Activated CD4-positive, alpha-beta T cell treated with anti-CD3 and anti-CD28 coated beads, Interleukin-2, amount 10 ng/mL, durations not matched to agents 24 days and 14 days (primary cell): Measurements from ENCODE around the gene NBPF6. TPM values are rescaled to one million over a fixed set of nuclear protein-coding genes. Genes with fewer than 3 reads are reported as not detected.
"Not testable (repeated sequence)": the region's sequence is repeated elsewhere in the genome, so short reads cannot be mapped to it uniquely, and the experiment has no call there.

Source experiments
- DNase-seq: peaks from one replicate; pipeline ENCODE4 v3.0.0; 2022
- H3K27ac Mint-ChIP-seq: one replicate; pipeline ENCODE4 v1.8.0; 2022; ENCODE audit warnings: mild to moderate bottlenecking, mixed read lengths
- H3K27me3 Mint-ChIP-seq: one replicate; pipeline ENCODE4 v1.8.0; 2022; ENCODE audit warnings: mixed read lengths
- H3K36me3 Mint-ChIP-seq: one replicate; pipeline ENCODE4 v1.8.0; 2022; ENCODE audit warnings: low read depth, mild to moderate bottlenecking, mixed read lengths
- H3K4me1 Mint-ChIP-seq: one replicate; pipeline ENCODE4 v1.8.0; 2021; ENCODE audit warnings: mixed read lengths
- H3K4me3 Mint-ChIP-seq: one replicate; pipeline ENCODE4 v1.8.0; 2022; ENCODE audit warnings: mild to moderate bottlenecking, moderate library complexity, mixed read lengths
- H3K9me3 Mint-ChIP-seq: one replicate; pipeline ENCODE4 v1.8.0; 2021; ENCODE audit warnings: mixed read lengths
- intact Hi-C: fragments of 100-400 bp; cut with micrococcal nuclease; formaldehyde crosslinking; loops from one replicate; pipeline ENCODE4 v1.15.1; 2023
- total RNA-seq: library from RNA; stranded (reverse); gene quantifications from 2 replicates; pipeline ENCODE4 v1.2.3, GENCODE V29; 2022

The NBPF6 gene
- total RNA-seq, 1 donor from 2014 or later, result 0.40 TPM

DNA sequence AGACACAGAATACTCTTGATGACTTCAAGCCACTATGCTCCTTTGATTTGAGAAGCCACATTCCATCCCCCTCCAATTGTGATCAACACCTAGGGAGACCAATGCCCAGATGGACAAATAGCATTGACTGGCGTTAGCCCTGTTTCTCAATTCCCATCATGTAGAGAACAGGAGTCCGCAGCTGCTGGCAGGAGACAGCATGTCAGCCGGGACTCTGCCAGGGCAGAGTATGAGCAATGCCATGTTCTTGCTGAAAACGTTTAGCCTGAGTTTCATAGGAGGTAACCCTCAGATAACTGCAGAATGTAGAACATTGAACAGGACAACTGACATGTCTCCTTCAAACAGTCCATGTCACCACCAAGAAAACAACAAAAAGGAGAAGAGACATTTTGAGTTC lies 20.6 kb downstream of the NBPF6 start:
- H3K4me3 Mint-ChIP-seq, H3K27ac Mint-ChIP-seq, H3K4me1 Mint-ChIP-seq, H3K36me3 Mint-ChIP-seq, intact Hi-C loops, DNase-seq, H3K9me3 Mint-ChIP-seq: not testable (repeated sequence)
- peaks cover 25% of the 10 kb centered on the region for H3K27me3 Mint-ChIP-seq

GRCh38 chr1:108474516-108474915 lies 24.4 kb downstream of the NBPF6 start:
- intact Hi-C loops, result not testable (repeated sequence)

DNA sequence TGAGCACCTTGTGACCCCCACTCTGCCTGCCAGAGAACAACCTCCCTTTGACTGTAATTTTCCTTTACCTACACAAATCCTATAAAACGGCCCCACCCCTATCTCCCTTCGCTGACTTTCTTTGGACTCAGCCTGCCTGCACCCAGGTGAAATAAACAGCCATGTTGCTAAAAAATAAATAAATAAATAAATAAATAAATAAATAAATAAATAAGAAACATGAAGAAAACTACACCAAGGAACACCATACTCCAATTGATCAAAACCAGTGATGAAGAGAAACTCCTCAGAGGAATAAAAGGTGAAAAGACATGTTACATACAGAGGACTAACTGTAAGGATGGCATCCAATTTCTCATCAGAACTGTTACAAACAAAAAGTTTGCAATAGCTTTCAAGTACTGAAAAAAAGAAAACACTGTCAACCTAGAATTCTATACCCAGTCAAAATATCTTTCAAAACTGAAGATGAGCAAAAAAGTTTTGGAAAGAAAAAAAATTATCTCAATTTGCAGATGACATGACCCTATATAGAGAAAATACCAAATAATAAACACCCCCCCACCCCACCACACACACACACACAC lies 28.4 kb downstream of the NBPF6 start:
- Mint-ChIP-seq H3K27ac (no peak overlapping the region), H3K36me3 (no peaks in the 10 kb centered on the region), H3K4me1 (no peaks in the 10 kb centered on the region), H3K27me3 (peaks cover 15% of the 10 kb centered on the region), H3K4me3 (no peak overlapping the region), H3K9me3 (peaks cover 8% of the 10 kb centered on the region)
- intact Hi-C loops, result no loop called here
- no peak for DNase-seq

More at GRCh38 chr1:108474516-108474915, 24.4 kb downstream of the NBPF6 start:
- not testable (repeated sequence) for H3K4me3 Mint-ChIP-seq, DNase-seq, H3K4me1 Mint-ChIP-seq, H3K9me3 Mint-ChIP-seq, H3K36me3 Mint-ChIP-seq, H3K27ac Mint-ChIP-seq
- peaks cover 25% of the 10 kb centered on the region for H3K27me3 Mint-ChIP-seq

- Mint-ChIP-seq H3K27me3 (peaks cover 4% of the 10 kb centered on the region), H3K9me3 (peaks cover 3% of the 10 kb centered on the region), H3K27ac (no peak overlapping the region), H3K36me3 (no peaks in the 10 kb centered on the region), H3K4me1 (no peaks in the 10 kb centered on the region), H3K4me3 (no peak overlapping the region)
- no peak for DNase-seq
- intact Hi-C loops, result no loop called here
These were observed 32.6 kb downstream of the NBPF6 start for GRCh38 chr1:108482708-108483107.

DNA sequence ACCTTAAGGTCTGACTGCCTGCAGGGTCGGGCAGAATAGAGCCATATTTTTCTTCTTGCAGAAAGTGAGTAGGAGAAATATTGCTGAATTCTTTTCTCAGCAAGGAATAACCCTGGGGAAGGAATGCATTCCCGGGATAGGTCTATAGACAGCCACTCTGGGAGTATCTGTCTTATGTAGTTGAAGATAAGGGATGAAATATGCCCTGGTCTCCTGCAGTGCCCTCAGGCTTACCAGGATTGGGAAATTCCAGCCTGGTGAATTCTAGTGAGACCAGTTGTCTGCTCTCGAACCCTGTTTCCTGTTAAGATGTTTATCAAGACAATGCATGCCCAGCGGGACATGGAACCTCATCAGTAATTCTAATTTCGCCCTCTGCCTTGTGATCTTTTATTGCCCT lies 35.8 kb downstream of the NBPF6 start:
- intact Hi-C loops, H3K9me3 Mint-ChIP-seq, H3K27me3 Mint-ChIP-seq, H3K27ac Mint-ChIP-seq, H3K36me3 Mint-ChIP-seq, H3K4me3 Mint-ChIP-seq, DNase-seq, H3K4me1 Mint-ChIP-seq: not testable (repeated sequence)

GRCh38 chr1:108486707-108487106 lies 36.6 kb downstream of the NBPF6 start:
- H3K27me3 Mint-ChIP-seq, H3K4me3 Mint-ChIP-seq, intact Hi-C loops, DNase-seq, H3K36me3 Mint-ChIP-seq, H3K4me1 Mint-ChIP-seq, H3K9me3 Mint-ChIP-seq, H3K27ac Mint-ChIP-seq: not testable (repeated sequence)

- H3K36me3 Mint-ChIP-seq, H3K4me3 Mint-ChIP-seq, H3K27ac Mint-ChIP-seq, H3K4me1 Mint-ChIP-seq, DNase-seq, intact Hi-C loops, H3K9me3 Mint-ChIP-seq: not testable (repeated sequence)
- peaks cover 31% of the 10 kb centered on the region for H3K27me3 Mint-ChIP-seq
These were observed 44.9 kb downstream of the NBPF6 start for GRCh38 chr1:108495008-108495407.

DNA sequence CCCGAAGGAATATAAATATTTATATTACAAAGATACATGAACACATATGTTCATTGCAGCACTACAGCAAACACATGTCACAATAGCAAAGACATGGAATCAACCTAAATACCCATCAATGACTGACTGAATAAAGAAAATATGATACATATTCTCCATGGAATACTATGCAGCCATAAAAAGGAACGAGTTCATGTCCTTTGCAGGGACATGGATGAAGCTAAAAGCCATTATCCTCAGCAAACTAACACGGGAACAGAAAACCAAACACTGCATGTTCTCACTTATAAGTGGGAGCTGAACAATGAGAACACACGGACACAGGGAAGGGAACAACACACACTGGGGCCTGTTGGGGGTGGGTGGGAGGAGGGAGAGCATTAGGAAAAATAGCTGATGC lies 46.7 kb downstream of the NBPF6 start:
- intact Hi-C loops, H3K9me3 Mint-ChIP-seq, H3K4me1 Mint-ChIP-seq, H3K27ac Mint-ChIP-seq, H3K36me3 Mint-ChIP-seq, DNase-seq, H3K4me3 Mint-ChIP-seq: not testable (repeated sequence)
- peaks cover 39% of the 10 kb centered on the region for H3K27me3 Mint-ChIP-seq

GRCh38 chr1:108502138-108502537 lies 52.0 kb downstream of the NBPF6 start:
- Mint-ChIP-seq H3K4me3 (no peak overlapping the region), H3K36me3 (no peaks in the 10 kb centered on the region), H3K9me3 (peaks cover 3% of the 10 kb centered on the region), H3K4me1 (no peaks in the 10 kb centered on the region), H3K27me3 (peaks cover 37% of the 10 kb centered on the region), H3K27ac (no peak overlapping the region)
- DNase-seq, result no peak
- intact Hi-C loops, result no loop called here

DNA sequence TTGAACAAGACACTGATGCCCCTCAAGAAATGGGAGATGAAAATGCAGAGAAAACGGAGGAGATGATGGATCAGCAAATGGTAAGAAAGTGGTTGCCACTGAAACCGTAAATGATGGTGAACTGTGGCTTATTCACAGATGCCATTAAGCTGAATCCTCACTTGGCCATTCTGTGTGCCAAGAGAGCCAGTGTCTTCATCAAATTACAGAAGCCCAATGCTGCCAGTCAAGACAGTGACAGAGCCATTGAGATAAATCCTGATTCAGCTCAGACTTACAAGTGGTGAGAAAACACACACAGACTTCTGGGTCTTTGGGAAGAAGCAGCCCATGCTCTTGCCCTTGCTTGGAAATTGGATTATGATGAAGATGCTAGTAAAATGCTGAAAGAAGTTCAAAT lies 52.5 kb downstream of the NBPF6 start:
- H3K9me3 Mint-ChIP-seq, result peaks cover 3% of the 10 kb centered on the region
- peaks cover 37% of the 10 kb centered on the region for H3K27me3 Mint-ChIP-seq
- intact Hi-C loops, result no loop called here
- H3K27ac Mint-ChIP-seq, result no peak overlapping the region
- no peak for DNase-seq
- H3K4me1 Mint-ChIP-seq, result no peaks in the 10 kb centered on the region
- no peaks in the 10 kb centered on the region for H3K36me3 Mint-ChIP-seq
- H3K4me3 Mint-ChIP-seq, result no peak overlapping the region

- Mint-ChIP-seq H3K27ac (no peak overlapping the region), H3K27me3 (peaks cover 41% of the 10 kb centered on the region), H3K36me3 (no peaks in the 10 kb centered on the region), H3K4me3 (no peak overlapping the region), H3K4me1 (no peaks in the 10 kb centered on the region), H3K9me3 (peaks cover 3% of the 10 kb centered on the region)
- DNase-seq, result no peak
- intact Hi-C loops, result no loop called here
These were observed 53.1 kb downstream of the NBPF6 start for GRCh38 chr1:108503062-108503733.

DNA sequence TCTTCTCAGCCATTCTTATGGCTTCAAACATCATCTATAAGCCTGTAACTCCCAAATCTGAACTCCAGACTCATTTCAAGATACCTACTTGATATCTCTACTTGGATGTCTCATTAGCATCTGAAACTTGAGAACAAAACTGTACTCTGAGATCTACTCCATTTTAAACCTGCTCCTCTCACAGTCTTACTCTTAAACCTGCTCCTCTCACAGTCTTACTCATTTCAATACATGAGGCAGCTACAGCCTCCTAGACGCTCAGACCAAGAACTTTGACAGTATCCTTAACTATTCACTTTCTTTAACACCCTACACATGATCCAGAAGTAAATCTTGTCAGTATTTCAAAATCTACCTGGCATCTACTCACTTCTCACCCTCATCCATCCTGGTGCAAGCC lies 54.3 kb downstream of the NBPF6 start:
- no peaks in the 10 kb centered on the region for H3K4me1 Mint-ChIP-seq
- no peak overlapping the region for H3K27ac Mint-ChIP-seq
- peaks cover 40% of the 10 kb centered on the region for H3K27me3 Mint-ChIP-seq
- no peaks in the 10 kb centered on the region for H3K36me3 Mint-ChIP-seq
- H3K4me3 Mint-ChIP-seq, result no peak overlapping the region
- H3K9me3 Mint-ChIP-seq, result peaks cover 3% of the 10 kb centered on the region
- intact Hi-C loops, result loop anchor here (2.0 kb wide), 2 partner anchors 56 to 138 kb away; partner anchors contain the start of gene EEIG2
- no peak for DNase-seq

- DNase-seq, result peak; percentile 69
- Mint-ChIP-seq H3K27me3 (peaks cover 39% of the 10 kb centered on the region), H3K9me3 (peaks cover 3% of the 10 kb centered on the region), H3K4me3 (no peak overlapping the region), H3K27ac (no peak overlapping the region), H3K4me1 (no peaks in the 10 kb centered on the region), H3K36me3 (no peaks in the 10 kb centered on the region)
- intact Hi-C loops, result loop anchor here (2.0 kb wide), 2 partner anchors 55 to 137 kb away; partner anchors contain the start of gene EEIG2
These were observed 55.6 kb downstream of the NBPF6 start for GRCh38 chr1:108505763-108506070.

DNA sequence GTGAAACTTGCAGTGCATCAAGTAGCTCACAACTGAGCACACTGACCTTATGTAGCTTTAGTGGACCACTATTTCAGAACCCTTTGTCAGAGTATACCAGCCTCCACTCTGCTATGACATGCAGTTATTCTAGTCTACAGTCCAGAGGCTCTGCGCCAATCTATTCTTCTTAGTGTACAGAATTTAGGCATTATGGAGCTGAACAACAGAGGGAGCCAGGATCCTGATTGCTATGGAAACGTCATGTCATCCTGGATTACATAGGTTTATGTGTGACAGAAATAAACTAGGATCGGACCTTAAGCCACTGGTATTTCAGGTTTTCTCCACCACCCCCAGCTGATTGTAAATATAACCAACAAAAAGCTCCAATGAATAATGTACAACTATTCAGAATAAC lies 61.6 kb downstream of the NBPF6 start:
- no peak overlapping the region for H3K27ac Mint-ChIP-seq
- no peak for DNase-seq
- intact Hi-C loops, result loop anchor here (1.0 to 5.0 kb wide), 3 partner anchors 50 to 196 kb away; no protein-coding TSS in a partner anchor
- peaks cover 49% of the 10 kb centered on the region for H3K27me3 Mint-ChIP-seq
- H3K4me1 Mint-ChIP-seq, result no peaks in the 10 kb centered on the region
- H3K9me3 Mint-ChIP-seq, result no peaks in the 10 kb centered on the region
- no peak overlapping the region for H3K4me3 Mint-ChIP-seq
- no peaks in the 10 kb centered on the region for H3K36me3 Mint-ChIP-seq
